ENCODE measurements around the gene RAB3GAP2.
"Not testable (repeated sequence)": the region's sequence is repeated elsewhere in the genome, so short reads cannot be mapped to it uniquely, and the experiment has no call there.

Gene RAB3GAP2

DNA sequence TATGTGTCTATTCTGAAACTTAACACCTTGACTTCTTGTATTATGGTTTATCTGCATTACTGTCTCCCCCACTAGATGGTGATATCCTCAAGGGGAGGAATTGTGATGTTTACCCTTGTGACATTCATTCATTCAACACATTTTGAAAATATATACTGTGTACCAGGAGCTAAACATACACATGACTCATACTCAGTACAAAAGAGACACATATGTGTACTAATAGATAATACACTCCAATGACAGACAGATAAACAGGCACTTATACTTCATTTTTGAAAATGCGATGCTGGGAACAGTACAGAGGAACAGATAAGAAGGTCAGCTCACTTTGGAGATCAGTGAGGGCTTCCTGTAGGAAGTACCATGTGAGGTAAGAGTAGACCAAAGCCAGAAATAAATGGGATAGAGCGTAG, 8.9 kb upstream of the RAB3GAP2 start:
- no peak for DNase-seq

- DNase-seq, result no peak
Measured at GRCh38 chr1:220280249-220280648, 8.0 kb upstream of the RAB3GAP2 start.

DNA sequence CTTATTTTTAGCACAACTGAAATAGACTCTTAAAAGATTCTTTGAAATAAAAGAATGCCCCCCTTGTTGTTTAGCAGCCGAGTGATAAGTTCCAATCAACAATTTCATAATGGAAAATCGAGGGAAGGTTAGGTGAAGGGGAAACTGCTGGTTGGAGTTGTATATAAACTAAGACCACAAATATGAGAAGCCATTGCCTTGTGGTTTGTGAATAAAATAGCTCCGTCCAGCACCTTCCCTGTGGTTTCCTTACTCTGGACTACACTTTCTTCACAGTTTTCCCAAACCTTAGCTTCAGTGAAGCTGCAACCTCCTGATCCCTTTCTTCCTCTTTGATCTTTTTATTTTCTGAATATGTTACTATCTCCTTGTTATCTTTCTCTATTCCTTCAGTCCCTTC, 6.7 kb upstream of the RAB3GAP2 start:
- DNase-seq, result no peak

DNA sequence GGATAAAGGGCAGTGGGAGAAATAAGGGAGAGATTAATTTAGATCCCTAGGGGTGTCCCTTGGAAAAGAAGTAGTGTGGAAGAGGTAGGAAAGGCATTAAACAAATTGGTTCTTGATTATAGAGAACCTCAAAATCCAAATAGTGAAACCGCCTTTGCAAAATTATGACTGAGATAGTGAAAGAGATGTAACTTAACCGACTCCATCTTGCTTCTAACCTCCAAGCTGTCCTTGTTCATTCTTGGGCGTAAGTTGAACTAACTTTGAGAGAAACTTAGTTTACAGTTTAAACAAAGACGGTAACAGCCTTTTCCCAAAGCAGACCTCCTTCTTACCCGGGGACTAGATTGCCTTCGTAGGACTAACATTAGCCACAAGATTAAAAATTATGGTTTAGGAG, 3.2 kb upstream of the RAB3GAP2 start:
- DNase-seq, result no peak

GRCh38 chr1:220274251-220274855, 2.1 kb upstream of the RAB3GAP2 start:
- DNase-seq, result no peak

DNA sequence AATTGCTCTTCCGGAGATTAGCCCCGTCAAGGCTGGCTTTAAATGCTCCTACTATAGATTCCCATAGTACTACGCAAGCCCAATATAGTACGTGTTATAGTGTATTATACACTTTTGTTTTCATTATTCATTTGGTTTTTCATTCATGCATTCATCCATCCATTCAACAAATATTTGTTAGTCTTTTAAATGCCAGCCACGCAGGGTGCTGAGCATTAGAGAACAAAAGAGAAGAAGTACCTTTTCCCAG, 513 bp upstream of the RAB3GAP2 start:
- DNase-seq, result no peak

GRCh38 chr1:220271706-220272046, 577 bp downstream of the RAB3GAP2 start:
- DNase-seq, result no peak

GRCh38 chr1:220269036-220269435, 3.2 kb downstream of the RAB3GAP2 start:
- no peak for DNase-seq

DNA sequence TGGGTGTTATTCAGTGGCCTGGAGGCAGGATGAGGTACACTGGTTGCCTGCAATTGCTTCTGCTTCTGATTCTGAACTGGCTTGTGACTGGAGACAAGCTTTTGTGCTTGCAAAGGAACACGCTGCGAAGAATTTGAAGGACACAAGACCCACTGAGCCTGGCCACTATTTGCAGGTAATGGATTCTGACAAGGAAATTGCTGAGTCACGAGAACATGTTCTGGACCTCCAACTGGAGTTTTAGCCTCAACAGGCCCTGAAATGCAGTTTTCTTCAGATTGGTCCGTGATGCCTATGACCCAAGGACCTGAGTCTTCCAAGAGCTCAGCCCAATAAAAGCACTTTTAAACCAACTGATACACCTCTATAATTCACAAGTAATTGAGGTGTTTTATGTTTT, 4.6 kb downstream of the RAB3GAP2 start:
- DNase-seq, result no peak

DNA sequence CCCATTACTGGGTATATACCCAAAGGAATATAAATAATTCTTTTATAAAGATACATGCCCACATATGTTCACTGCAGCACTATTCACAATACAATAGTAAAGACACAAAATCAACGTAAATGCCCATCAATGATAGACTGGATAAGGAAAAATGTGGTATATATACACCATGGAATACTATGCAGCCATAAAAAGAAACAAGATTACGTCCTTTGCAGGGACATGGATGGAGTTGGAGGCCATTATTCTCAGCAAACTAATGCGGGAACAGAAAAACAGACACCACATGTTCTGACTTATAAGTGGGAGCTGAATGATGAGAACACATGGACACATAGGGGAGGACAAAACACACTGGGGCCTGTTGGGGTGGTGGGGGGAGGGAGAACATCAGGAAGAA, 12.0 kb downstream of the RAB3GAP2 start:
- DNase-seq, result not testable (repeated sequence)

DNA sequence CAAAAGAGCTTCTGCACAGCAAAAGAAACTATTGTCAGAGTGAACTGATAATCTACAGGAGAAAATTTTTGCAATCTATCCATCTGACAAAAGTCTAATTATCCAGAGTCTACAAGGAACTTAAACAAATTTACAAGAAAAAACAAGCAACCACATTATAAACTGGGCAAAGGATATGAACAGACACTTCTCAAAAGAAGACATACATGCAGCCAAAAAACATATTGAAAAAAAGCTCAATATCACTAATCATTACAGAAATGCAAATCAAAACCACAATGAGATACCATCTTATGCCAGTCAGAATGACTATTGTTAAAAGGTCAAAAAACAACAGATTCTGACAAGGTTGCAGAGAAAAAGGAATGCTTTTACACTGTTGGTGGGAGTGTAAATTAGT, 12.5 kb downstream of the RAB3GAP2 start:
- DNase-seq, result not testable (repeated sequence)

DNA sequence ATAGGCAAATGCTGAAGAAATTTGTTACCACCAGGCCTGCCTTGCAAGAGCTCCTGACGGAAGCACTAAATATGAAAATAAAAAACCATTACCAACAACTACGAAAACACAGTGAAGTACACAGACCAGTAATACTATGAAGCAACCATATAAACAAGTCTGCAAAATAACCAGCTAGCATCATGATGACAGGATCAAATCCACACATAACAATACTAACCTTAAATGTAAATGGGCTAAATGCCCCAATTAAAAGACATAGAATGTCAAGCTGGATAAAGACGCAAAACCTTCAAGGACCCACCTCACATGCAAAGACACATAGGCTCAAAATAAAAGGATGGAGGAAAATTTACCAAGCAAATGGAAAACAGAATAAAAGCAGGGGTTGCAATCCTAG, 16.1 kb downstream of the RAB3GAP2 start:
- DNase-seq, result not testable (repeated sequence)

DNA sequence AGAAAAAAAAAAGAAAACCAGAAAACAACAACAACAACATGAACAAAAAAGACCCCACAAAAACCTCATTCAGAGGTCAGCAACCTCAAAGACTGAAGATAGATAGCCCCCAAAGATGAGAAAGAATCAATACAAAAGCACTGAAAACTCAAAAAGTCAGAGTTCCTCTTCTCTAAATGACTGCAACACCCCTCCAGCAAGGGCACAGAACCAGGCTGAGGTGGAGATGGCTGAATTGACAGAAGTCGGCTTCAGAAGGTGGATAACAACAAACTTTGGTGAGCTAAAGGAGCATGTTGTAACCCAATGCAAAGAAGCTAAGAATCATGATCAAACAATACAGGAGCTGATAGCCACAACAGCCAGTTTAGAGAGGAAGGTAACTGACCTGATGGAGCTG, 17.0 kb downstream of the RAB3GAP2 start:
- no peak for DNase-seq

DNA sequence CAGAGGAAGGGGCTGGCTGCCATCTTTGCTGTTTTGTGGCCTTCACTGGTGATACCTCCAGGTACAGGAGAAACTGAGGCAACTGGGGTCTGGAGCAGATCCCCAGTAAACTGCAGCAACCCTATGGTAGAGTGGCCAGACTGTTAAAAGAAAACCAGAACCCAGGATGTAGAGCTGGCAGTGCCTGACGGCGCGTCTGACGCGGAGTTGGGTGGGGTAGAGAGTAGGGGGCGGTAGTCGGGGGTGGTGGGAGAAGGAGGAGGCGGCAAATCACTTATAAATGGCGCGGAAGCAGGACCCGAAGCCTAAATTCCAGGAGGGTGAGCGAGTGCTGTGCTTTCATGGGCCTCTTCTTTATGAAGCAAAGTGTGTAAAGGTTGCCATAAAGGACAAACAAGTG, 19.0 kb downstream of the RAB3GAP2 start:
- not testable (repeated sequence) for DNase-seq

- DNase-seq, result no peak
Measured at GRCh38 chr1:220251272-220251671, 21.0 kb downstream of the RAB3GAP2 start.

DNA sequence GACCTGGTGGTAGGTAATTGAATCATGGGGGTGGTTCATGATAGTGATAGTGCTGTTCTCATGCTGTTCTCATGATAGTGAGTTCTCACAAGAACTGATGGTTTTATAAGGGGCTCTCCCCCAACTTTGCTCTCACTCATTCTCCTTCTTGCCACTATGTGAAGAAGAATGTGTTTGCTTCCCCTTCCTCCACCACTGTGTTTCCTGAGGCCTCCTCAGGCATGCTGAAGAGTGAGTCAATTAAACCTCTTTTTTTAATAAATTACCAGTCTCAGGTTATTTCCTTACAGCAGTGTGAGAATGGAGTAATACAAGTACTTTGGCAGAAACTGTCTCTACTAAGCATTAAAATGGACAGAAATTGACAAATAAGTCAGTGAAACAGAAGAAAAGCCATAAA, 21.6 kb downstream of the RAB3GAP2 start:
- no peak for DNase-seq

DNA sequence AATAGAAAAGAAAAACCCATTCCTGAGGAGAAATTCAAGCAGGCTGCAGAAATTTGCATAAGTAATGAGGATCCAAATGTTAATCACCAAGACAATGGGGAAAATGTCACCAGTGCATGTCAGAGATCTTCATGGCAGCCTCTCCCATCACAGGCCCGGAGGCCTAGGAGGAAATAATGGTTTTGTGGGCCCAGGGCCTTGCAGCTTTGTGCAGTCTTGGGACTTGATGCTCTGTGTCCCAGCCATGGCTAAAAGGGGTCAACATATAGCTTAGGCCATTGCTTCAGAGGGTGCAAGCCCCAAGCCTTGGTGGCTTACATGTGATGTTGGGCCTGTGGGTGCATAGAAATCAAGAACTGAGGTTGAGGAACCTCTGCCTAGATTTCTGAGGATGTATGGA, 22.7 kb downstream of the RAB3GAP2 start:
- DNase-seq, result no peak

DNA sequence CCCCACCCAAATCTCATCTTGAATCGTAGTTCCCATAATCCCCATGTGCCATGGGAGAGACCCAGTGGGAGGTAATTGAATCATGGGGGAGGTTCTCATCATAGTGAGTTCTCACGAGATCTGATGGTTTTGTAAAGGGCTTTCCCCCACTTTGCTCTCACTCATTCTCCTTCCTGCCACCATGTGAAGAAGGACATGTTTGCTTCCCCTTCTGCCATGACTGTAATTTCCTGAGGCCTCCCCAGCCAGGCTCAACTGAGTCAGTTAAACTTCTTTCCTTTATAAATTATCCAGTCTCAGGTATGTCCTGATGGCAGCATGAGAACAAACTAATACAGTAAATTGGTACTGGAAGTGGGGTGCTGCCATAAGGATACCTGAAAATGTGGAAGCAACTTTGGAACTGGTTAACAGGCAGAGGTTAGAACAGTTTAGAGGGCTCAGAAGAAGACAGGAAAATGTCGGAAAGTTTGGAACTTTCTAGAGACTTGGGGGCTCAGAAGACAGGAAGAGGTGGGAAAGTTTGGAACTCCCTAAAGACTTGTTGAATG, 23.5 kb downstream of the RAB3GAP2 start:
- DNase-seq, result not testable (repeated sequence)

DNA sequence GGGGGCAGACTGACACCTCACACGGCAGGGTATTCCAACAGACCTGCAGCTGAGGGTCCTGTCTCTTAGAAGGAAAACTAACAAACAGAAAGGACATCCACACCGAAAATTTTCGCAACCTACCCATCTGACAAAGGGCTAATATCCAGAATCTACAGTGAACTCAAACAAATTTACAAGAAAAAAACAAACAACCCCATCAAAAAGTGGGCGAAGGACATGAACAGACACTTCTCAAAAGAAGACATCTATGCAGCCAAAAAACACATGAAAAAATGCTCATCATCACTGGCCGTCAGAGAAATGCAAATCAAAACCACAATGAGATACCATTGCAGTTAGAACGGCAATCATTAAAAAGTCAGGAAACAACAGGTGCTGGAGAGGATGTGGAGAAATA, 26.4 kb downstream of the RAB3GAP2 start:
- DNase-seq, result not testable (repeated sequence)

DNA sequence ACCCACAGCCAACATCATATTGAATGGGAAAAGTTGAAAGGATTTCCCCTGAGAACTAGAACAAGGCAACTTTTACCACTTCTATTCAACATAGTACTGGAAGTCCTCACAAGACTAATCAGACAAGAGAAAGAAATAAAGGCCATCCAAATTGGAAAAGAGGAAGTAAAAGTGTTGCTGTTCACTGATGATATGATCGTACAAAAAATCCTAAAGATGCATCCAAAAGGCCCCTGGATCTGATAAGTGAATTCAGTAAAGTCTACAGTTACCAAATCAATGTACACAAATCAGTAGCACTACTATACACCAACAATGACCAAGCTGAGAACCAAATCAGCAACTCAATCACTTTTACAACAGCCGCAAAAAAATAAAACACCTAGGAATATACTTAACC, 28.3 kb downstream of the RAB3GAP2 start:
- no peak for DNase-seq

GRCh38 chr1:220241072-220241663, 31.1 kb downstream of the RAB3GAP2 start:
- no peak for DNase-seq

GRCh38 chr1:220239966-220240365, 32.3 kb downstream of the RAB3GAP2 start:
- DNase-seq, result no peak

- no peak for DNase-seq
Measured at GRCh38 chr1:220239213-220239612, 33.0 kb downstream of the RAB3GAP2 start.

DNA sequence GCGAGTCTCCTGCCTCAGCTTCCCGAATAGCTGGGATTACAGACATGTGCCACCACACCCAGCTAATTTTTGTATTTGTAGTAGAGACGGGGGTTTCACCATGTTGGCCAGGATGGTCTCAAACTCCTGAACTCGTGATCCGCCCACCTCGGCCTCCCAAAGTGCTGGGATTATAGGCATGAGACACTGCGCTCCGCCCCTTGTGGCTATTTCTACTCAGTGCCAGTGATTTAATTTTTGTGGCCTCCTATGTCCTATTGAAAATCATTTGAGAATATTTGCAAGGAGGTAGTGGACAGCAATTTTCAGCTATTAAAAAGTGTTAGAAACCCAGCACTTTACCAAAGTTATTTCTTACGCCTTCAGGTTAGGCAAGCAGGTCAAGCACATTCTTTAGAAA, 36.0 kb downstream of the RAB3GAP2 start:
- not testable (repeated sequence) for DNase-seq

DNA sequence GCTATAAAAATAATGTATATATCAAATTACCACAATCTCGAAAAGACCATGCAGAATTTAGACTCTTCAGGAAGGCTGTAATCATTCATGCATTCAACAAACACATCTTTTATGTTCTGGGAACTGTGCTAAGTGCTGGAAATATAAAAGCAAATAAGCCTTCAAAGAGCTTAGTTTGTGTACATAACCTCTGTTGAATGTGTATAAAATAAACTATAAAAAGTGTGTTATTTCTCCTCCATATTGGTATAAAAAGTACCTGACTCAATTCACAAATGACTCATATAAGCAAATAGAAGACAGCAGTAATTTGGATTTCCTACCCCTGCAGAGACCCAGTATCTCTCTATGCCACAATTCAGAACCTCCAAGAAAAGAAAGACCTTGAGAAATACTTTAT, 36.8 kb downstream of the RAB3GAP2 start:
- no peak for DNase-seq

Data from GOT3 (cell line).